ENCODE results near the gene DPY19L1. TPM values are rescaled to one million over a fixed set of nuclear protein-coding genes. Genes with fewer than 3 reads are reported as not detected.
"Not testable (repeated sequence)": the region's sequence is repeated elsewhere in the genome, so short reads cannot be mapped to it uniquely, and the experiment has no call there.

DPY19L1 gene
- total RNA-seq, 1 experiment from 2014 or later, result 71.7 TPM

GRCh38 chr7:34949361-34949760 is 87.9 kb downstream of the DPY19L1 start:
- ChIA-PET POLR2A (no interaction called here), RAD21 (ENCODE audit: low non-redundant PET in 1 of 2, low total read pairs in 2 of 2, uncharacterized antibody in 2 of 2, unreplicated experiment in 2 of 2) (no interaction called here), CTCF (no interaction called here)
- Histone ChIP-seq H3K79me2 (ENCODE audit: insufficient read depth, low read length) (no peaks in the 10 kb centered on the region), H3K9ac (ENCODE audit: low read length) (no peak overlapping the region), H3K27ac (ENCODE audit: low read depth, low read length) (no peak overlapping the region), H3K36me3 (ENCODE audit: control insufficient read depth in 1 of 2, insufficient read depth in 2 of 2, low read length in 2 of 2) (no peaks in the 10 kb centered on the region; a peak in 1 of 4 replicates), H4K20me1 (ENCODE audit: insufficient read depth) (no peaks in the 10 kb centered on the region; the same call in 1 of the 2 replicates), H3K27me3 (ENCODE audit: insufficient read depth, low read length) (no peaks in the 10 kb centered on the region), H2AFZ (ENCODE audit: low read depth, low read length, poor library complexity, severe bottlenecking) (no peak overlapping the region), H3K4me3 (replicated peaks in 1 of 2; ENCODE audit: low read depth in 1 of 2, low read length in 2 of 2) (no peak overlapping the region), H3K9me3 (ENCODE audit: control insufficient read depth in 1 of 2, insufficient read depth in 1 of 2, low read depth in 1 of 2, low read length in 2 of 2) (no peaks in the 10 kb centered on the region), H3K9me2 (ENCODE audit: insufficient read depth) (no peaks in the 10 kb centered on the region), H3K4me1 (ENCODE audit: control insufficient read depth in 1 of 2, insufficient read depth in 2 of 2, low read length in 2 of 2) (no peaks in the 10 kb centered on the region), H3K4me2 (ENCODE audit: low read length) (no peak overlapping the region)
- ATAC-seq (no peak), DNase-seq (ENCODE audit: low read depth, low spot score) (no peak)
- BruUV-seq (replicated peaks), result no TSS peak
- intact Hi-C loops (cut with micrococcal nuclease), result no loop called here
- TF ChIP-seq SP1 (IDR thresholded peaks at IDR 0.05; ENCODE audit: low read depth) (no peak), CBX3 (IDR thresholded peaks at IDR 0.05; ENCODE audit: low read depth) (no peak), YY1 (IDR thresholded peaks at IDR 0.05; ENCODE audit: extremely low read depth, insufficient replicate concordance, low read depth, low read length) (no peak), POLR2A (IDR thresholded peaks at IDR 0.05; ENCODE audit: borderline replicate concordance, extremely low read depth, insufficient read depth, insufficient read length) (no peak), POLR2AphosphoS5 (IDR thresholded peaks at IDR 0.05; ENCODE audit: low read depth, low read length) (no peak), EGR1 (IDR thresholded peaks at IDR 0.05; ENCODE audit: low read depth) (no peak), ZNF274 (IDR thresholded peaks at IDR 0.05; ENCODE audit: low read depth, low read length) (no peak), EZH2 (IDR thresholded peaks at IDR 0.05) (no peak), TCF7L2 (IDR thresholded peaks at IDR 0.05; ENCODE audit: borderline replicate concordance, extremely low read depth, insufficient read depth, insufficient read length) (no peak), CEBPB (IDR thresholded peaks at IDR 0.05; ENCODE audit: low read depth) (no peak), FOSL1 (IDR thresholded peaks at IDR 0.05; ENCODE audit: low read depth) (no peak), REST (IDR thresholded peaks at IDR 0.05; ENCODE audit: low read depth) (no peak), JUND (IDR thresholded peaks at IDR 0.05) (no peak), ATF3 (IDR thresholded peaks at IDR 0.05) (no peak)

GRCh38 chr7:34947427-34947826 is 89.9 kb downstream of the DPY19L1 start:
- CTCF ChIA-PET; H3K27ac ChIP-seq (ENCODE audit: low read depth, low read length); H3K9me3 ChIP-seq (ENCODE audit: control insufficient read depth in 1 of 2, insufficient read depth in 1 of 2, low read depth in 1 of 2, low read length in 2 of 2); H4K20me1 ChIP-seq (ENCODE audit: insufficient read depth); H3K36me3 ChIP-seq (ENCODE audit: control insufficient read depth in 1 of 2, insufficient read depth in 2 of 2, low read length in 2 of 2); intact Hi-C loops (cut with micrococcal nuclease); H2AFZ ChIP-seq (ENCODE audit: low read depth, low read length, poor library complexity, severe bottlenecking); H3K27me3 ChIP-seq (ENCODE audit: insufficient read depth, low read length); H3K79me2 ChIP-seq (ENCODE audit: insufficient read depth, low read length); BruUV-seq (replicated peaks); H3K4me3 ChIP-seq (replicated peaks in 1 of 2; ENCODE audit: low read depth in 1 of 2, low read length in 2 of 2); H3K9ac ChIP-seq (ENCODE audit: low read length); POLR2A ChIA-PET; RAD21 ChIA-PET (ENCODE audit: low non-redundant PET in 1 of 2, low total read pairs in 2 of 2, uncharacterized antibody in 2 of 2, unreplicated experiment in 2 of 2); H3K4me1 ChIP-seq (ENCODE audit: control insufficient read depth in 1 of 2, insufficient read depth in 2 of 2, low read length in 2 of 2); DNase-seq (ENCODE audit: low read depth, low spot score); H3K9me2 ChIP-seq (ENCODE audit: insufficient read depth); ATAC-seq; H3K4me2 ChIP-seq (ENCODE audit: low read length): not testable (repeated sequence)

All from HCT116 (cell line).